Measurements from ENCODE around the gene DIP2C. TPM values are rescaled to one million over a fixed set of nuclear protein-coding genes. Genes with fewer than 3 reads are reported as not detected.
"Not testable (repeated sequence)": the region's sequence is repeated elsewhere in the genome, so short reads cannot be mapped to it uniquely, and the experiment has no call there.

DIP2C gene
- polyA plus RNA-seq, 1 donor from 2014 or later, result 1.4 TPM

DNA sequence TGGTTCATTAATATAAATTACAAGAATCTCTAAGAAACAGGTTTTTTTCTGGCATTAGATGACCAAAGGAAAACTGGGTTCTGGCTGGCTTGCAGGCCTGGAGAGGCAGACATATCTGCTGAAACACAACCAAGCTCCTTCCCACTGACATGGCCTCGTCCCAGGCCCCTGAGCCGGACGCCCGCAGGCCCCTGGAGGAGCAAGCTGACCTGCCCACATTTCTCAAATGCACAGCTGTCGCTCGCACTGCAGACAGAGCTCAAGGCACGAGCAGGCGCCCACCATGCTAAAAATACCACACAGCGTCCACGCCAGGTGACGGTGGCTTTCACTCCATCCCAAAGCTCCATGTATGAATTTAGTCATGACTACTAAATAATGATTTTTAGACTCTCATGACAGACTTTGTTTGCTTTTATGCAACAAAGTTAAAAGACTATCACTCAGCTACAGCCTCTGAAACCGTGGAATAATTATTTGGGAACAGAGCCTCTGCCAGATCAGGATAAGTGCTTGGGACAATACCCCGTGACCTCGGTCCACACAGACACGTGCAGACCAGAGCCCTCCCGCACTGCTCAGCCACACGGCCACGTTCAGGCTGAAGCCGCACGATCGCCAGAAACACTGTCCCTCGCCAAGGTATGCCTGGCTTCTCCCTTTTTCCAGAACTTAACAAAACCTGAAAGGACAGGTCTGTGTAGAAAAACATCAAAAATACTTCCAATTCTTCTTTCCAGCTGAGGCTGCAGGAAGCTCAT is 71.1 kb downstream of the DIP2C start:
- no peaks in the 10 kb centered on the region for H3K36me3 Mint-ChIP-seq
- no peak overlapping the region for H3K27ac Mint-ChIP-seq
- peaks cover 12 to 16% (median 12%) of the 10 kb centered on the region in 3 donors for H3K4me1 Mint-ChIP-seq
- H3K27me3 Mint-ChIP-seq, result peaks cover 49% of the 10 kb centered on the region
- H3K4me3 Mint-ChIP-seq, result no peak overlapping the region
- peaks cover 0 to 7% (median 0%) of the 10 kb centered on the region in 3 donors for H3K9me3 Mint-ChIP-seq

DNA sequence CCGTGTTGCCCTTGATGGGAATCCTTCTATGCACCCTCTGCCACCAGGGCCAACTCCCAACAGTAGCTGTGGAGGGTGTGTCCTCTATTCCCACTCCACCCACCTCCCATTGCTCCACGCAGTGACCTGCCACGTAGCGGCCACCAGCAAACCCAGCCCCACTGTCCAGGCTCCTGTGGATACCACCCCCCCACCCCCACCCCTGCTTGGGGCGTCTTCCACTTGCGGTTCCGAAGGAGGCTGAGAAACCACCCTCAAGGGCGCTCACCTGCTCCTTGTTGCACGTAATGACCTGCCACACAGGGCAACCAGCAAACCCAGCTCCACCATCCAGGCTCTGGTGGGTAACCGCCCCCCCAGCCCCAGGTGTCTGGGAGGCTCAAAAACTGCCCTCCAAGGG is 72.0 kb downstream of the DIP2C start:
- no peak overlapping the region for H3K27ac Mint-ChIP-seq
- H3K4me3 Mint-ChIP-seq, result peak overlapping the region in 1 of 4 donors; percentile 53
- peaks cover 44% of the 10 kb centered on the region for H3K27me3 Mint-ChIP-seq
- no peaks in the 10 kb centered on the region for H3K36me3 Mint-ChIP-seq
- H3K9me3 Mint-ChIP-seq, result peaks cover 0 to 7% (median 0%) of the 10 kb centered on the region in 3 donors
- peaks cover 12 to 16% (median 12%) of the 10 kb centered on the region in 3 donors for H3K4me1 Mint-ChIP-seq

DNA sequence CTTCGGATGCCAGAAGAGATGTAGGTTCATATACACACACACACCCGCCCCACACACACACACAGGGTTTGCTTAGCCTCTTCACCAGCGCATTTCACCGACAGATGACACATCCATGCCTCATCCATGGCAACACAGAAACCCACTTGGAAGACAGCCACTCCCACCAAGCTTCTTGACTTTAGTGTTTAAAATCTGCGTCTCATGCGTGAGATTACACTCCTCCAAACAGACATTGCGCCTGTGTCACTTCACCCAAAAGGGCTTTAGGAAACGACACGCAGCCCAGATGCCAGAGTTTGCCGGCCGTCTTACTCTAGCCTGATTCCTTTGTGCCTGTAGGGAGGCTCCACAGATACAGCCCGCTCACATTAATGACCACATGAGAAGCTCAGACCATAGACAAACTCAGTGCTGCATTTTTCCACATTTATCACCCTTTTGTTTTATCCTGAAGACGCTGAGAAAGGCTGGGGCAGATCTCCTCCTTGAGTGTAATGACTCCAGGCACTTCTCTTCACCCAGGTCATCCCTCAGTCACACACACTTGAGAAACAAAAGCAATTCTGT is 73.8 kb downstream of the DIP2C start:
- Mint-ChIP-seq H3K9me3 (peaks cover 0 to 3% (median 0%) of the 10 kb centered on the region in 3 donors), H3K36me3 (no peaks in the 10 kb centered on the region), H3K4me1 (peaks cover 6 to 11% (median 10%) of the 10 kb centered on the region in 3 donors), H3K27ac (no peak overlapping the region), H3K4me3 (no peak overlapping the region), H3K27me3 (peaks cover 35% of the 10 kb centered on the region)

DNA sequence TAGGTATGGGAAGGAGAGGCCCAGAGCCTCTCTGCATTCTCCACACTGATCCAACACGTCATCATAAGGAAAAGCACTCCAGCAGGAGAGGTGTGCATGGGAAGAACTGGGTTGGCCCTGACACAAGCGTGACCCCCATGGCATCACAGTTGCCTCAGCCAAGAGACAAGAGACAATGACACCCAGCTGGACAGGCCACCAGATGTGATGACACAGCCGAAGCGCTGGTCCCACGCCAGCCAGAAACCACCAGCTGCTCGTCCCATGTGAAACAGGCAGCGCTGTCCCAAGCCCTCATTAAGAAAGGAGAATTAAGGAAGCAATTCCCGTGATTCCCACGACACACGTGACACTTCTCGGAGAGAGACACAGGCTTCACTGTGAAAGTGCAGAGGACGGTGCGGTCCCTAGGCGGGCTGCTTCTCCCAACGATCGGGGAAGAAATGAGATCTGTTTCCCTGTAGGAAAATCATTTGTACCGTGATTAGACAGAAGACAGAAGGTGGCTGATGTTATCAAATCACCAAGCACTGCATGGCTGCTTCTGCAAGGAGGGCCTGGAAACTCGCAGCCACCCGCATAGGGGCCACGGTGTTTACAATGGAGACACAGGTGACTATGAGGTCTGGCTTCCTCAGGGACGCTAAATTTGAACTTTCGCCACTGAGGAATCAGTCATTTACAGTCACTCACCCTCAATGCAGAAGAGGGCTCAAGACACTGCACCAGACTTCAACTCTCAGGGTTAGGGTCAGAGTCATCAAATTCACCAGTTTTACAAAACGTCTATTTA is 74.5 kb downstream of the DIP2C start:
- H3K36me3 Mint-ChIP-seq, result no peaks in the 10 kb centered on the region
- H3K27ac Mint-ChIP-seq, result no peak overlapping the region
- H3K4me3 Mint-ChIP-seq, result no peak overlapping the region
- peaks cover 0 to 4% (median 4%) of the 10 kb centered on the region in 3 donors for H3K4me1 Mint-ChIP-seq
- H3K9me3 Mint-ChIP-seq, result peaks cover 0 to 3% (median 0%) of the 10 kb centered on the region in 3 donors
- peaks cover 32% of the 10 kb centered on the region for H3K27me3 Mint-ChIP-seq

DNA sequence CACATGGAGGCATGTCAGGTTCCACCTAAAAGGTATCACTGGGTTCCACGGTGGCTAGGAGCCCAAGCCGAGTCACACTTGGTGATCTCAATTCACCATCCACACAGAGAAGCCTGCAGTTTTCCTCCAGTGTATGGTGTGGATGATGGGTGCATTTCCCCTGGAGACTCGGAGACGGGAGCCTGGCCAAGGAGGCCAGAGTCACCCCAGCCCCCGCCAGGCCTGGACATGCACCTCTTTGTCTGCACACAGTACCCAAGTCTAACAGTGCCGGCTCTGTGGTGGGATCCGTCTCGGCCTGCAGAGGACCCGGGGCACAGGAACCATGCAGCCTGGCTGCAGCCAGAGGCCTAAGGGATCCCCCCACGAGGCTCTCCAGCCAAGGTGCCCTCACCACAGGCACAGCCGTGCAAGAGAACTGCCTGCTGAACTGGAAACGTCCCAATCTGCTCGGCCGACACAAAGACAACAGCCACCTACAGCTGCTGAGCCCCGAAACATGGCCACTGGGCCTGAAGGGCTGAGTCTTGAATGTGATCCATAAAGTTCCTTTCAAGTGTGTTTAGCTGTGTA is 75.2 kb downstream of the DIP2C start:
- no peaks in the 10 kb centered on the region for H3K36me3 Mint-ChIP-seq
- peaks cover 0 to 3% (median 0%) of the 10 kb centered on the region in 3 donors for H3K9me3 Mint-ChIP-seq
- H3K27me3 Mint-ChIP-seq, result peaks cover 32% of the 10 kb centered on the region
- no peak overlapping the region for H3K27ac Mint-ChIP-seq
- no peak overlapping the region for H3K4me3 Mint-ChIP-seq
- H3K4me1 Mint-ChIP-seq, result peaks cover 0 to 2% (median 0%) of the 10 kb centered on the region in 3 donors

GRCh38 chr10:613271-614138 is 76.0 kb downstream of the DIP2C start:
- Mint-ChIP-seq H3K4me1 (peaks cover 0 to 2% (median 0%) of the 10 kb centered on the region in 3 donors), H3K9me3 (peaks cover 0 to 3% (median 0%) of the 10 kb centered on the region in 3 donors), H3K27me3 (peaks cover 25% of the 10 kb centered on the region)

GRCh38 chr10:612696-613095 is 76.8 kb downstream of the DIP2C start:
- no peak overlapping the region for H3K4me3 Mint-ChIP-seq
- peaks cover 0 to 3% (median 0%) of the 10 kb centered on the region in 3 donors for H3K9me3 Mint-ChIP-seq
- no peaks in the 10 kb centered on the region for H3K36me3 Mint-ChIP-seq
- peaks cover 0 to 2% (median 0%) of the 10 kb centered on the region in 3 donors for H3K4me1 Mint-ChIP-seq
- H3K27me3 Mint-ChIP-seq, result peaks cover 21% of the 10 kb centered on the region
- H3K27ac Mint-ChIP-seq, result no peak overlapping the region

More at GRCh38 chr10:613271-614138, 76.0 kb downstream of the DIP2C start:
- Mint-ChIP-seq H3K4me3 (no peak overlapping the region), H3K36me3 (no peaks in the 10 kb centered on the region), H3K27ac (no peak overlapping the region)

DNA sequence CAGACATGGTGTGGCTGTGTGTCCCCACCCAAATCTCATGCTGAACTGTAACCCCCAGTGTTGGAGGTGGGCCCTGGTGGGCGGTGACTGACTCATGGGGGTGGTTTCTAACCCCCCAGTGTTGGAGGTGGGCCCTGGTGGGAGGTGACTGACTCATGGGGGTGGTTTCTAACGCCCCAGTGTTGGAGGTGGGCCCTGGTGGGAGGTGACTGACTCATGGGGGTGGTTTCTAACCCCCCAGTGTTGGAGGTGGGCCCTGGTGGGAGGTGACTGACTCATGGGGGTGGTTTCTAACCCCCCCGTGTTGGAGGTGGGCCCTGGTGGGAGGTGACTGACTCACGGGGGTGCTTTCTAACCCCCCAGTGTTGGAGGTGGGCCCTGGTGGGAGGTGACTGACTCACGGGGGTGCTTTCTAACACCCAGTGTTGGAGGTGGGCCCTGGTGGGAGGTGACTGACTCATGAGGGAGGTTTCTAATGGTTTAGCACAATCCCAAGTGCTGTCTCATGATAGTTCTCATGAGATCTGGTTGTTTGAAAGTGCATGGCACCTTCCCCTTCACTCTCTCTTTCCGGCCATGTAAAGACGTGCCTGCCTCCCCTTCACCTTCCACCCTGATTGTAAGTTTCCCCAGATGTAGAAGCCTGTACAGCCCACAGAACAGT is 78.7 kb downstream of the DIP2C start:
- not testable (repeated sequence) for H3K27ac Mint-ChIP-seq, H3K9me3 Mint-ChIP-seq, H3K4me1 Mint-ChIP-seq, H3K4me3 Mint-ChIP-seq, H3K36me3 Mint-ChIP-seq
- peaks cover 11% of the 10 kb centered on the region for H3K27me3 Mint-ChIP-seq

DNA sequence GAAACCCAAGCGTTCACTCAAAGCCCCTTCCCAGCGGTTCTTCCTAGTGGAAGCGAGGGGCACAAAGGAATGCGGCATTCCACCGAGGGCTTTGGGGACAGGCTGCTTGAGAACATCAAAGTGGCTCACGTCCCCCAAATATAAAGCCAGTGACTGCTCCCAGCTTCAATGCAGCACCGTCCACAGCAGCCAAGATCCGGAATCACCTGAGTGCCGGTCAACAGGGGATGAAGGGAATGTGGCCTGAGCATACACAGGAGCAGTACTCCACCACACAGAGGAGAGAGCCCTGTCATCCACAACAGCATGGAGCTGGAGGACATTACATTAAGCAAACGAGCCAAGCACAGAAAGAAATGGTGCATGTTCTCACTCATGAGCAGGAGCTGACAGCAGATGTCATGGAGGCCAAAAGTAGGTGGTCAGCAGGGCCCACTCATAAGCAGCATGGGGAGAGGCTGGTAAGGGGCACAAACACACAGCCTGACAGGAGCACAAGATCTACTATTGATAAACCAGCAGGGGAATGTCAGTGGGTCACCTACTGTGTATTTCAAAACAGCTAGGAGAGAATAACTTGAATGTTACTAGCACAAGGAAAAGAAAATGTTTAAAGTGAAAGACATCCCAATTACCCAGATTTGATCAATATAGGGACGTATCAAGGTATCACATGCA is 79.5 kb downstream of the DIP2C start:
- no peak overlapping the region for H3K27ac Mint-ChIP-seq

GRCh38 chr10:609262-609658 is 80.2 kb downstream of the DIP2C start:
- no peak overlapping the region for H3K27ac Mint-ChIP-seq
- peaks cover 6% of the 10 kb centered on the region for H3K27me3 Mint-ChIP-seq
- no peaks in the 10 kb centered on the region for H3K36me3 Mint-ChIP-seq
- H3K4me1 Mint-ChIP-seq, result peaks cover 0 to 2% (median 1%) of the 10 kb centered on the region in 3 donors
- H3K4me3 Mint-ChIP-seq, result no peak overlapping the region
- peaks cover 0 to 3% (median 0%) of the 10 kb centered on the region in 3 donors for H3K9me3 Mint-ChIP-seq

More for the DNA sequence above, 79.5 kb downstream of the DIP2C start:
- Mint-ChIP-seq H3K9me3 (peaks cover 0 to 3% (median 0%) of the 10 kb centered on the region in 3 donors), H3K4me1 (peaks cover 0 to 2% (median 1%) of the 10 kb centered on the region in 3 donors), H3K36me3 (no peaks in the 10 kb centered on the region), H3K27me3 (peaks cover 6% of the 10 kb centered on the region), H3K4me3 (no peak overlapping the region)

DNA sequence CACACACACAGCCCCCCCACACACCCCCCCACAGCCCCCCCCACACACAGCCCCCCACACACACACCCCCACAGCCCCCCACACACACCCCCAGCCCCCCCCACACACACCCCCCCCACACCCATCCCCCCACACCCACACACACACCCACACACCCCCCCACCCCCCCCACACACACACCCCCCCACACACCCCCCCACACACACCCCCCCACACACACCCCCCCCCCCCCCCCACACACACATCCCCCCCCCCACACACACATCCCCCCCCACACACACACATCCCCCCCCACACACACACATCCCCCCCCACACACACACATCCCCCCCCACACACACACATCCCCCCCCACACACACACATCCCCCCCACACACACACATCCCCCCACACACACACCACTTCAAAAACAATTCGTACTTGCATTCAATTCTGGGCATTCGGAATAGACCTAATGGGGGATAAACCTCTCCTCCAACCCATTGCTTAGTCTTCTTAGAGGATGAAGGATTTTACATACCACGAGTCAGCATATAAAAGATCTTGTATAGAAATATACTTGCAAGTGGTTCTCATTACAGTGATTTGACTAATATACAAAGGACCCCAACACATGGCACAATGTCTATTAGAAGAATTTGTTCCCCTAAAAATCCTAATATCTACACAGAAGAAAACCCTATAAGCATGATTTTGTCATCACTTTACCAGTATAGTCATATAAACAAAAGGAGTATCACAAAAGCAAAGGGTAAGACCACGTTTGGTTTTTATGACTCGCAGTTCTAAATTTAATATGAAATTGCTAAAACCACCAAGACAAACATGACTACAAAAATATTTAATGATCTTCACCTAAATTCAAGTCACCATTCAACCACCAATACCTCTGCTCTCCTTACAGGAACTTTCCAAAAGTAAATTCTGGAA is 80.9 kb downstream of the DIP2C start:
- H3K4me3 Mint-ChIP-seq, result no peak overlapping the region
- H3K36me3 Mint-ChIP-seq, result no peaks in the 10 kb centered on the region
- H3K4me1 Mint-ChIP-seq, result peaks cover 0 to 2% (median 1%) of the 10 kb centered on the region in 3 donors
- no peak overlapping the region for H3K27ac Mint-ChIP-seq
- H3K9me3 Mint-ChIP-seq, result peaks cover 0 to 3% (median 0%) of the 10 kb centered on the region in 3 donors
- H3K27me3 Mint-ChIP-seq, result peaks cover 6% of the 10 kb centered on the region

GRCh38 chr10:607545-608185 is 81.8 kb downstream of the DIP2C start:
- Mint-ChIP-seq H3K4me3 (no peak overlapping the region), H3K4me1 (peaks cover 0 to 2% (median 1%) of the 10 kb centered on the region in 3 donors), H3K27ac (no peak overlapping the region), H3K9me3 (peaks cover 0 to 3% (median 0%) of the 10 kb centered on the region in 3 donors), H3K36me3 (no peaks in the 10 kb centered on the region), H3K27me3 (peaks cover 8% of the 10 kb centered on the region)

Measured in IgD-negative memory B cell (primary cell).